Ishikawa (cell line): ENCODE data around the gene GALNT10.

Source experiments
- CEBPB ChIP-seq: IDR thresholded peaks from 2 replicates; pipeline ENCODE4 v1.6.1; 2012
- CREB1 ChIP-seq: IDR thresholded peaks from 2 replicates; pipeline ENCODE4 v1.6.1; 2012; ENCODE audit warnings: low read depth
- EGR1 ChIP-seq: IDR thresholded peaks from 2 replicates; pipeline ENCODE4 v1.6.1; 2012
- EP300 ChIP-seq: IDR thresholded peaks from 2 replicates; pipeline ENCODE4 v1.6.1; 2012; ENCODE audit warnings: borderline replicate concordance
- FOXM1 ChIP-seq: IDR thresholded peaks from 2 replicates; pipeline ENCODE4 v1.6.1; 2012; ENCODE audit warnings: low read depth, borderline replicate concordance
- NFIC ChIP-seq: IDR thresholded peaks from 2 replicates; pipeline ENCODE4 v1.6.1; 2012
- RAD21 ChIP-seq: IDR thresholded peaks from 2 replicates; pipeline ENCODE4 v1.6.1; 2012; ENCODE audit warnings: low read depth
- REST ChIP-seq: IDR thresholded peaks from 2 replicates; pipeline ENCODE4 v1.6.1; 2012; ENCODE audit warnings: low read depth, mild to moderate bottlenecking
- TAF1 ChIP-seq: IDR thresholded peaks from 2 replicates; pipeline ENCODE4 v1.6.1; 2012; ENCODE audit warnings: low read depth, mild to moderate bottlenecking
- TCF12 ChIP-seq: IDR thresholded peaks from 2 replicates; pipeline ENCODE4 v1.6.1; 2012; ENCODE audit warnings: low read depth
- TEAD4 ChIP-seq: IDR thresholded peaks from 2 replicates; pipeline ENCODE4 v1.6.1; 2012
- YY1 ChIP-seq: IDR thresholded peaks from 2 replicates; pipeline ENCODE4 v1.6.1; 2012; ENCODE audit warnings: low read depth
- ZBTB7A ChIP-seq: IDR thresholded peaks from 2 replicates; pipeline ENCODE4 v1.6.1; 2012; ENCODE audit warnings: low read depth
- TF ChIP-seq, protein P1 (sequence below): IDR thresholded peaks from 2 replicates; pipeline ENCODE4 v1.6.1; 2012
- TF ChIP-seq, protein P2 (sequence below): IDR thresholded peaks from 2 replicates; pipeline ENCODE4 v1.6.1; 2012

GALNT10 gene

DNA sequence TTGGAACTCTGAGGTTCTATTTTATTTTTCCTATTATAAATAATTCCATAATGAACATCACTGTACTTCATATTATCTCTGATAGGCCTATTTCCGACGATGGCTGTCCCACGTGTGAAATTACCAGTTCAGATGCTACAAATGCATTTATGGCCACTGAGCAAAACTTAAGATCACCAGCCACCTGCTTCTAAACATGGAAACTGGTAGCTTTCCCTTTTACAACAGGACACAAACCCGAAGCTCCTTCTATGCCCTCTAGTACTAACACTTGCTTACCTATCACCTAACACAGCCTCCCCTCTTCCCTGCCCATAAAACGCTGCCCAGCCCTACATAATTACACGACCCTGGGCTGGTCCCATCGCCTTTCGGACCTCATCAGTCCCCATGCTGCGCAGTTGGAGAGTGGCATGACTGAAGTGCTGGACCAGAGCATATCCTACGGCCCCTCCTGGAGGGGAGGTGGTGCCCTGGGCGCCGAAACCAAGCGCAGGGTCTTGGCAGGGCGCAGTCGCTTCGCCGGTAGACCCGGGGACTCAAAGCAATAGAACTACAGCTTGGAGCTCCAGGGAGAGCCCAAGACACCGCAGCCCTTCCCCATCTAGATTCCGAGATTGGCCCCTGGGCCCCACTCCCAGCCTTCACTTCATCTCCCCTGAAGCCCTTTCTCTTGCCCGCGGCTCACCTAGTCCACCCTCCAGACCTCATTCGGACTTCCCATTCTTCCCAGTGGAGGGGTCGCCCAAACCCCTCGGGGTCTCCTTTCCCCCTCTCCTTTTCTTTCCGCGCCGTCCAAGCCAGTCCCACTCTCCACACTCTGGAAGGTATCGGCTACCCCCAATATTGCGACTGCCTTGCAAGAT, 254.3 kb downstream of the GALNT10 start:
- TF ChIP-seq CREB1 (no peak), ZBTB7A (0 out of 2 replicates have a peak, but pooled peaks have one; percentile 44)

DNA sequence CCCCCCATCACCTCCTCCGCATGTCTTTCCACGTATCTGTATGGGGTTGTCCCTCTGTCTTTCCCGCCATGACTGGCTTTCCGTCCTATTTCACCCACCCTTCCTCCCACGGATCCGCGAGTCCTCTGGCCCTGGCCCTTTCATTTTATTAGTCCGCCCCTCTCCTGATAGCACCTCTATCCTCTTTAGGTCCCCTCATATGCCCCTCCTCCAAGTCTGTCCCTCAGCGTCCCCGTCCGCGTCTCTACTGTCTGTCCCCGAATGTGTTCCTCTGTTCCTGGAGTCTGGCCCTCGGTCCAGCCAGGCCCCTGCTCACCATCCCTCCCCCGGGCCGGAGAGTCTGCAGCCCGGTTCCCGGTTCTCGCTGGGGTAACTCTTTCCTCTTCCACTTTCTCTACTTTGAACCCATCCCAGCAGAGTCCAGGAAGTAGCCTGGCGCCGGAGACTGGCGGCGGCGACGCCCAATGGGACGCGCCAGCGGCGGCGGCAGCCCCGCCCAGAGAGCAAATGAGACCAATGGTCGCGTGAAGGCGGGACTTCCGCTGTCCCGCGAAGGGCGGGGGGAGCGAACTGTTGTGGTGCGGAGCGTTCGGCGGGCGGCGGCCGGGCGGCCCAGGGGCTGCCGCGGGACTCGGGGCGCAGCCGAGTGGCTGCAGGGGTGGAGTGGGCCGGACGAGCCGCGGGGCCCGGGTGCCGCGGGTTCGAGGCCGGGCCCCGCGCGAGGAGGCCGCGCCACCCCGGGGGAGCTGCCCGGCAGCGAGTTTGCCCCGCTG, 255.1 kb downstream of the GALNT10 start, which contains the start of gene SAP30L:
TSS of gene SAP30L (plus strand) at position 576 of the 773 bp plus-strand sequence. CDS start 608 bp downstream, outside the sequence.
- TF ChIP-seq TAF1: peak; percentile 80
- no peak for TF ChIP-seq EP300
- TF ChIP-seq ZBTB7A: no peak
- no peak for TF ChIP-seq NFIC

DNA sequence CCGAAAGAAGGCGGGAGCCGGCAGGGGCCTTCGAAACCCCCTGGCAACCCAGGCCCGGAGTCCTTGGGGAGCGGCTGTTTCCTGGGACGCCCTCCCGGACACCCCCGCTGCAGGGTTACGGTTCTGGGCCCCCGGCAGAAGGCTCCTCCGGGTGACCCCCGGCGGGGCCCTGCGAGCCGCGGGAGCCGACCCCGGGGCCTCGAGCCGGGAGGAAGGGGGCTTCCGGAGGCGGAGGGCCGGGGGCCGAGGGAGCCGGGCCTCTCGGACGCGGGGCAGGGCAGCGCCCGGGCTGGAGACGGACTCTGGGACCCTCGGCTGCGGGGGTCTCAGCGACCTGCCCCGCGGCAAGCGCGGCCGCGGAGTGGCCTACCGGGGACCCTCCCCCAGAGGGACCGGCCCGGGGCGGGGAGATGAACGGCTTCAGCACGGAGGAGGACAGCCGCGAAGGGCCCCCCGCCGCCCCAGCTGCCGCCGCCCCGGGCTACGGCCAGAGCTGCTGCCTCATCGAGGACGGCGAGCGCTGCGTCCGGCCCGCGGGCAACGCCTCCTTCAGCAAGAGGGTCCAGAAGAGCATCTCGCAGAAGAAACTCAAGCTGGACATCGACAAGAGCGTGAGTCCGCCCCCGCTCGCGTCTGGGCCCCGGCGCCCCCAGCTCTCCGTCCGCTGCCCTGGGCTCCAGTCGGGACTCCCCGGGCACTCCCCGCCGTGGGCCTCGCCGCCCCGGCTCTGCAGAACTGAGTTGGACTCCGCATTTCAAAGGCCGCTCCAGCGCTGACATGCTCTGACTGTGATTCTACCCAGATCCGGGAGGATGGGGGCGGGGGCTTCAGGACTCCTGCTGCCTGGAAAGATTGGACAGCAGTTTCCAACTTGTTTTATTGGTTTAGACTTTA, 255.9 kb downstream of the GALNT10 start:
- TF ChIP-seq CEBPB (no peak), CREB1 (no peak), TEAD4 (no peak), NFIC (no peak), TCF12 (no peak), ZBTB7A (peak; percentile 82; the same call in 1 of the 2 replicates), YY1 (no peak), TAF1 (no peak), EGR1 (no peak), EP300 (no peak), REST (no peak)
- TF ChIP-seq, protein P1, sequence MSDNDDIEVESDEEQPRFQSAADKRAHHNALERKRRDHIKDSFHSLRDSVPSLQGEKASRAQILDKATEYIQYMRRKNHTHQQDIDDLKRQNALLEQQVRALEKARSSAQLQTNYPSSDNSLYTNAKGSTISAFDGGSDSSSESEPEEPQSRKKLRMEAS: 0 out of 2 replicates have a peak, but pooled peaks have one; percentile 9
- TF ChIP-seq, protein P2, sequence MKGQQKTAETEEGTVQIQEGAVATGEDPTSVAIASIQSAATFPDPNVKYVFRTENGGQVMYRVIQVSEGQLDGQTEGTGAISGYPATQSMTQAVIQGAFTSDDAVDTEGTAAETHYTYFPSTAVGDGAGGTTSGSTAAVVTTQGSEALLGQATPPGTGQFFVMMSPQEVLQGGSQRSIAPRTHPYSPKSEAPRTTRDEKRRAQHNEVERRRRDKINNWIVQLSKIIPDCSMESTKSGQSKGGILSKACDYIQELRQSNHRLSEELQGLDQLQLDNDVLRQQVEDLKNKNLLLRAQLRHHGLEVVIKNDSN: no peak

DNA sequence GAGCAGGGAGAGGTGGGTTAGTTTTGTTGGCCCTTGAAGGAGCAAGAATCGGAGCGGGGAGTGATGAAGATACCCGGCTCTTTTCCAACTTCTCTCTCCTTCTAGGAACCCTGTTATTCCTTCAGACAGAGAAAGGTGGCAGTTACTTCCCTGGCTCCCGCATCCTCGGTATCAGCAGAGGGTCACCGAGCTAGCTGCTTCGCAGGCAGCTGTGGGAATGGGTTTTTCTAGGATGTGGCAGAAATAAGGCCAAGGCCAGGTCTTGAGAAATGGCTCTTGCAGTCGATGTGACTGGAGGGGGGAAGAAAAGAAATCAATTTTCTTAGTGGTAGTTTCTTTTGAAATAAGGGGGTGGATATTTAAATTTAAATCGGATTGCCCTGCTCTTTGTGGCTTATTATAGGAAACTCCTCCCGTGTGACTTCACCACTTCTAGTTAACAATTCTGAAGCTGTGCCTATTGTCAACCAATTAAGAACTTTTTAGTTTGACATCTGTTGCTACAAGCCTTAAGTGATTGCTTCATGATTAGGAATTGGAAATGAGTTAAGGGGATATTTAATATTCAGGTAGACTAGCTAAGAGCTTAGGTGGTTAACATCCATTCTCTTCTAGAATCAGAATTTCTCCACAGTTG, 256.7 kb downstream of the GALNT10 start:
- no peak for TF ChIP-seq YY1
- no peak for TF ChIP-seq TCF12
- no peak for TF ChIP-seq FOXM1

DNA sequence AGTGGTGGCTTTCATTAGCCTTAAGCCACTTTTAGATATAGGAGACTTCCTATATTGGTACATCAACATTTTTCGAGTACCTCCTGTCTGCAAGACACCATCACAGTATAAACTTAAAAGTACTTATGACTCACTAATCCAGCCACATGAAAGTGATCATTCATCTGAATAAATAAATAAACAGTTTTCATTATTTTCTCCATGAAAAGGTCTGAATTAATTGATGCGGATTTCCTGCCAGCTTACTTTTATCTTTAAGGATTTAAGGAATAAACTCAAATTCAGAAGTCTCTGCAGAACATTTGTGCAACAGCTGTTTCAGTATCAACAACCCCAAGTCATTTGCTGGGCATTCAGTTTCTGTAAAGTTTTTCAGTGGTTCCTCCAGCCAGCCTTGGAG, 259.3 kb downstream of the GALNT10 start:
- TF ChIP-seq EGR1 (no peak), RAD21 (no peak), CEBPB (no peak), NFIC (no peak), CREB1 (no peak), FOXM1 (no peak), TCF12 (no peak), TEAD4 (no peak), ZBTB7A (no peak), TAF1 (no peak), YY1 (no peak), REST (no peak)
- TF ChIP-seq, protein P2: no peak
- TF ChIP-seq, protein P1: no peak
